K562 (cell line): ENCODE measurements around the gene GTPBP6. TPM values are rescaled to one million over a fixed set of nuclear protein-coding genes. Genes with fewer than 3 reads are reported as not detected.

Source experiments
- ATAC-seq: fragments of 200-7000 bp; cut with Tn5 transposase; 3 replicates; pipeline ENCODE4 v1.9.1; 2020; ENCODE audit warnings: moderate library complexity
- BruUV-seq: library from RNA; stranded (reverse); fragments of 400-500 nt; replicated peaks from 2 replicates; lab custom pipeline; 2021; lab: Mats Ljungman, UMichigan
- CTCF ChIA-PET: fragments of 300-600 bp; formaldehyde crosslinking; extraction: SDS; loops from one replicate; lab custom pipeline; 2021; ENCODE audit warnings: low intra/inter-chr PET ratio; lab: Yijun Ruan, JAX
- POLR2A ChIA-PET: fragments of 300-600, 350-650 bp; sonication (Branson Sonifier 250); formaldehyde crosslinking; extraction: SDS; loops from one replicate; lab custom pipeline; 2021; ENCODE audit warnings: antibody characterized with exemption, inconsistent platforms; lab: Yijun Ruan, JAX
- DNase-seq, 4 experiments: peaks; one replicate each; pipeline versions ENCODE4 v3.0.0 to v3.0.0-alpha.2; 2011 to 2018; ENCODE audit warnings: low spot score in 3 of 4, mixed read lengths in 3 of 4; ENCODE audit errors: extremely low read depth in 1 of 4
- FAIRE-seq: peaks from 2 replicates; lab custom pipeline; 2011; peaks lifted over from hg19 to GRCh38; lab: Jason Lieb, UNC
- H2AFZ ChIP-seq: 2 replicates; pipeline ENCODE4 v1.6.0; 2011; ENCODE audit warnings: low read depth, low read length, control low read depth, inconsistent platforms
- H3K27ac ChIP-seq: fragments of 200-600 bp; 3 replicates; pipeline ENCODE4 v1.8.0; 2011; ENCODE audit warnings: low read depth, mild to moderate bottlenecking, control low read depth, inconsistent platforms, low read length, moderate library complexity, mixed read lengths; ENCODE audit errors: extremely low read depth
- H3K27me3 ChIP-seq, 2 experiments: fragments of 300-600 bp in 1 of 2; 2 replicates in 1 of 2; 3 replicates in 1 of 2; pipeline versions ENCODE4 v1.6.0 to v1.8.0; 2011; ENCODE audit warnings: inconsistent platforms in 2 of 2, low read length in 2 of 2, mild to moderate bottlenecking in 1 of 2, mixed read lengths in 1 of 2, moderate library complexity in 1 of 2; ENCODE audit not compliant: control insufficient read depth in 2 of 2, insufficient read depth in 2 of 2
- H3K36me3 ChIP-seq: fragments of 300-600 bp; 3 replicates; pipeline ENCODE4 v1.8.0; 2011; ENCODE audit warnings: mild to moderate bottlenecking, low read length, inconsistent platforms; ENCODE audit not compliant: control insufficient read depth, insufficient read depth
- H3K4me1 ChIP-seq, 2 experiments: fragments of 200-600 bp in 1 of 2; replicated peaks in 1 of 2; 2 replicates in 1 of 2; 3 replicates in 1 of 2; pipeline versions ENCODE4 v1.5.1 to v1.8.0; 2011; ENCODE audit warnings: inconsistent platforms in 2 of 2, low read length in 2 of 2, mild to moderate bottlenecking in 1 of 2, mixed read lengths in 1 of 2, moderate library complexity in 1 of 2; ENCODE audit not compliant: control insufficient read depth in 2 of 2, insufficient read depth in 2 of 2
- H3K4me2 ChIP-seq: 2 replicates; pipeline ENCODE4 v1.6.1; 2011; ENCODE audit warnings: low read length, control low read depth, inconsistent platforms, mixed read lengths; ENCODE audit not compliant: insufficient read depth
- H3K4me3 ChIP-seq: fragments of 200-600 bp; sonication (generic), shearing (Covaris generic); 2 replicates; pipeline ENCODE4 v1.5.1; 2016; ENCODE audit warnings: control low read depth, inconsistent platforms
- H3K79me2 ChIP-seq: fragments of 200-600 bp; 3 replicates; pipeline ENCODE4 v1.8.0; 2011; ENCODE audit warnings: low read length, inconsistent platforms; ENCODE audit not compliant: control insufficient read depth, insufficient read depth
- H3K9ac ChIP-seq, 2 experiments: 2 replicates each; pipeline versions ENCODE4 v1.6.0 to v1.6.1; 2011; ENCODE audit warnings: low read depth in 2 of 2, low read length in 2 of 2, control low read depth in 1 of 2, inconsistent platforms in 1 of 2, mild to moderate bottlenecking in 1 of 2, mixed read lengths in 1 of 2; ENCODE audit not compliant: insufficient read depth in 1 of 2
- H3K9me1 ChIP-seq: one replicate; pipeline ENCODE4 v1.6.0; 2011; ENCODE audit warnings: inconsistent platforms, mild to moderate bottlenecking, low read length, moderate library complexity; ENCODE audit not compliant: control insufficient read depth, insufficient read depth
- H3K9me3 ChIP-seq: replicated peaks from 2 replicates; pipeline ENCODE4 v1.5.1; 2011; ENCODE audit warnings: low read depth, low read length, inconsistent platforms; ENCODE audit not compliant: control insufficient read depth, insufficient read depth
- H4K20me1 ChIP-seq: replicated peaks from 2 replicates; pipeline ENCODE4 v1.6.1; 2011; ENCODE audit warnings: low read length, inconsistent platforms, mixed read lengths; ENCODE audit not compliant: control insufficient read depth, insufficient read depth
- POLR2G ChIP-seq: fragments of 200-400 bp; formaldehyde crosslinking; IDR thresholded peaks from 2 replicates; pipeline ENCODE4 v1.6.1; 2017; ENCODE audit warnings: low read depth, mild to moderate bottlenecking, antibody characterized with exemption, low read length, moderate library complexity
- ZNF184 ChIP-seq: sonication (generic); formaldehyde crosslinking; IDR thresholded peaks from 2 replicates; pipeline ENCODE4 v1.5.0; 2020; ENCODE audit warnings: missing genetic modification reagents
- ZNF224 ChIP-seq: sonication (generic); formaldehyde crosslinking; IDR thresholded peaks from 2 replicates; pipeline ENCODE4 v1.8.0; 2022; ENCODE audit warnings: mild to moderate bottlenecking, missing genetic modification reagents
- ZNF324 ChIP-seq: fragments of 250-450 bp; sonication (Bioruptor Pico); IDR thresholded peaks from 2 replicates; pipeline ENCODE4 v1.4.0; 2020; ENCODE audit warnings: mild to moderate bottlenecking
- ZNF668 ChIP-seq: fragments of 250-450 bp; sonication (Bioruptor Pico); IDR thresholded peaks from 2 replicates; pipeline ENCODE4 v1.8.0; 2022; ENCODE audit warnings: mild to moderate bottlenecking, inconsistent platforms
- WGBS: fragments of 100-300 bp; shearing (Covaris generic); methylation state at CpG from one replicate; pipeline ENCODE4 v1.1.6; 2016; ENCODE audit warnings: low coverage, mixed read lengths; ENCODE audit not compliant: insufficient coverage; ENCODE audit errors: missing lambda C conversion rate; 5-methylcytosine and 5-hydroxymethylcytosine counted together
- in situ Hi-C: fragments of 300-500 bp; cut with MboI; formaldehyde crosslinking; loops from 4 replicates; pipeline ENCODE4 v1.15.0; 2018; ENCODE audit warnings: inconsistent platforms, mixed read lengths
- intact Hi-C: fragments of 100-400 bp; cut with micrococcal nuclease; formaldehyde crosslinking; loops from 2 replicates; pipeline ENCODE4 v1.14.2; 2022
- polyA plus RNA-seq, 8 experiments: library from polyadenylated mRNA; depleted of rRNA in 4 of 8; stranded (reverse) in 5 of 8; unstranded in 3 of 8; fragments of >200 nt; fragmentation: Nextera tagmentation in 2 of 8; fragmentation: Illumina TruSeq in 1 of 8; extraction: Ambion mirVana in 2 of 8; extraction: Trizol in 1 of 8; gene quantifications; 2 replicates each; pipeline versions ENCODE4 v1.2.1 to v1.2.3, GENCODE V29; 2011 to 2014; ENCODE audit warnings: inconsistent platforms in 1 of 8, missing spikeins in 1 of 8
- total RNA-seq, 7 experiments: library from RNA; depleted of rRNA in 6 of 7; stranded (reverse); fragments of >200 nt in 6 of 7; fragmentation: Illumina TruSeq in 2 of 7; extraction: Trizol in 2 of 7; gene quantifications; 2 replicates each; pipeline versions ENCODE4 v1.2.1 to v1.2.3, GENCODE V29; 2011 to 2021; ENCODE audit warnings: low replicate concordance in 1 of 7
- TF ChIP-seq, protein P1 (sequence below): sonication (generic); formaldehyde crosslinking; IDR thresholded peaks from 2 replicates; pipeline ENCODE4 v1.8.1; 2023; ENCODE audit warnings: mild to moderate bottlenecking, missing genetic modification reagents

Gene GTPBP6
- total and polyA plus RNA-seq, 9 of the 15 experiments (the other 6 are each of a cell fraction or from before 2014, with no cell fraction given), result 0.24 to 35.2 (median 8.0) TPM

GRCh38 chrX:302975-303374 is 15.6 kb downstream of the GTPBP6 start:
- Histone ChIP-seq H3K4me2 (no peak overlapping the region), H3K9ac (no peak overlapping the region), H3K27ac (no peak overlapping the region), H3K9me3 (no peaks in the 10 kb centered on the region), H3K9me1 (no peaks in the 10 kb centered on the region), H3K4me1 (peaks cover 0 to 8% of the 10 kb centered on the region in 2 experiments; a peak in 2 of 5 replicates), H3K4me3 (no peak overlapping the region), H3K79me2 (no peaks in the 10 kb centered on the region), H4K20me1 (no peaks in the 10 kb centered on the region), H2AFZ (no peak overlapping the region), H3K27me3 (no peaks in the 10 kb centered on the region), H3K36me3 (peaks cover 67% of the 10 kb centered on the region)
- DNase-seq, result no peak
- no peak for ATAC-seq
- TF ChIP-seq ZNF184 (CRISPR knock-in tag) (no peak), POLR2G (peak; percentile 37; the same call in 1 of the 2 replicates), ZNF324 (CRISPR knock-in tag) (no peak), ZNF224 (no peak), ZNF668 (CRISPR knock-in tag) (no peak)
- TF ChIP-seq, protein P1, sequence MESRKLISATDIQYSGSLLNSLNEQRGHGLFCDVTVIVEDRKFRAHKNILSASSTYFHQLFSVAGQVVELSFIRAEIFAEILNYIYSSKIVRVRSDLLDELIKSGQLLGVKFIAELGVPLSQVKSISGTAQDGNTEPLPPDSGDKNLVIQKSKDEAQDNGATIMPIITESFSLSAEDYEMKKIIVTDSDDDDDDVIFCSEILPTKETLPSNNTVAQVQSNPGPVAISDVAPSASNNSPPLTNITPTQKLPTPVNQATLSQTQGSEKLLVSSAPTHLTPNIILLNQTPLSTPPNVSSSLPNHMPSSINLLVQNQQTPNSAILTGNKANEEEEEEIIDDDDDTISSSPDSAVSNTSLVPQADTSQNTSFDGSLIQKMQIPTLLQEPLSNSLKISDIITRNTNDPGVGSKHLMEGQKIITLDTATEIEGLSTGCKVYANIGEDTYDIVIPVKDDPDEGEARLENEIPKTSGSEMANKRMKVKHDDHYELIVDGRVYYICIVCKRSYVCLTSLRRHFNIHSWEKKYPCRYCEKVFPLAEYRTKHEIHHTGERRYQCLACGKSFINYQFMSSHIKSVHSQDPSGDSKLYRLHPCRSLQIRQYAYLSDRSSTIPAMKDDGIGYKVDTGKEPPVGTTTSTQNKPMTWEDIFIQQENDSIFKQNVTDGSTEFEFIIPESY, result 0 out of 2 replicates have a peak, but pooled peaks have one; percentile 24
- 92% methylated on average over 17 of the region's 19 CpGs for WGBS
- no peak for FAIRE-seq
- TSS peak; percentile 44 for BruUV-seq
- CTCF ChIA-PET, result no interaction called here
- in situ Hi-C loops, result no loop called here
- POLR2A ChIA-PET, result no interaction called here
- intact Hi-C loops, result no loop called here
